DMS114 treated with DMSO at 0.1 percent for 48 hours (cell line): ENCODE measurements around the gene PCDHGA9.
"Not testable (repeated sequence)": the region's sequence is repeated elsewhere in the genome, so short reads cannot be mapped to it uniquely, and the experiment has no call there.

Experiments
- DNase-seq: peaks from one replicate; lab custom pipeline; 2025; ENCODE audit not compliant: unreplicated experiment; lab: John Stamatoyannopoulos, UW

Gene PCDHGA9

DNA sequence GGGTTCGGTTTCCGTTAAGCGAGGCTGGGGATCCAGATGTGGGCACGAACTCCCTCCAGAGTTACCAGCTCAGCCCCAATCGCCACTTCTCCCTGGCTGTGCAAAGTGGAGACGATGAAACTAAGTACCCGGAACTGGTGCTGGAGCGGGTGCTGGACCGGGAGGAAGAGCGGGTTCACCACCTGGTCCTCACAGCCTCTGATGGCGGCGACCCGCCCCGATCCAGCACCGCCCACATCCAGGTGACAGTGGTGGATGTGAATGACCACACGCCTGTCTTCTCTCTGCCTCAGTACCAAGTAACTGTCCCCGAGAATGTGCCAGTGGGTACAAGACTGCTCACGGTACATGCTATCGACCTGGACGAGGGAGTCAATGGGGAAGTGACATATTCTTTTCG, 19.2 kb upstream of the PCDHGA9 start:
- DNase-seq, result no peak

DNA sequence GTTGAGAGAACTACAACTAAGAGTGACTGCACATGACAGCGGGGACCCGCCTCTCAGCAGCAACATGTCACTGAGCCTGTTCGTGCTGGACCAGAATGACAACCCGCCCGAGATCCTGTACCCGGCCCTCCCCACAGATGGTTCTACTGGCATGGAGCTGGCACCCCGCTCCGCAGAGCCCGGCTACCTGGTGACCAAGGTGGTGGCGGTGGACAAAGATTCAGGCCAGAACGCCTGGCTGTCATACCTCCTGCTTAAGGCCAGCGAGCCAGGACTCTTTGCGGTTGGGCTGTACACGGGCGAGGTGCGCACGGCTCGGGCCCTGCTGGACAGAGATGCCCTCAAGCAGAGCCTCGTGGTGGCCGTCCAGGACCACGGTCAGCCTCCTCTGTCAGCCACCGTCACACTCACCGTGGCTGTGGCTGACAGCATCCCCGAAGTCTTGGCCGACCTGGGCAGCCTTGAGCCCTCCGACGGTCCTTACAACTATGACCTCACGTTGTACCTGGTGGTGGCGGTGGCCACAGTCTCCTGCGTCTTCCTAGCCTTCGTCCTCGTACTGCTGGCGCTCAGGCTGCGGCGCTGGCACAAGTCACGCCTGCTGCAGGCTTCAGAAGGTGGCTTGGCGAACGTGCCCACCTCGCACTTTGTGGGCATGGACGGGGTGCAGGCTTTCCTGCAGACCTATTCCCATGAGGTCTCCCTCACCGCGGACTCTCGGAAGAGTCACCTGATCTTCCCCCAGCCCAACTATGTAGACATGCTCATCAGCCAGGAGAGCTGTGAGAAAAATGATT, 17.9 kb upstream of the PCDHGA9 start:
- no peak for DNase-seq

DNA sequence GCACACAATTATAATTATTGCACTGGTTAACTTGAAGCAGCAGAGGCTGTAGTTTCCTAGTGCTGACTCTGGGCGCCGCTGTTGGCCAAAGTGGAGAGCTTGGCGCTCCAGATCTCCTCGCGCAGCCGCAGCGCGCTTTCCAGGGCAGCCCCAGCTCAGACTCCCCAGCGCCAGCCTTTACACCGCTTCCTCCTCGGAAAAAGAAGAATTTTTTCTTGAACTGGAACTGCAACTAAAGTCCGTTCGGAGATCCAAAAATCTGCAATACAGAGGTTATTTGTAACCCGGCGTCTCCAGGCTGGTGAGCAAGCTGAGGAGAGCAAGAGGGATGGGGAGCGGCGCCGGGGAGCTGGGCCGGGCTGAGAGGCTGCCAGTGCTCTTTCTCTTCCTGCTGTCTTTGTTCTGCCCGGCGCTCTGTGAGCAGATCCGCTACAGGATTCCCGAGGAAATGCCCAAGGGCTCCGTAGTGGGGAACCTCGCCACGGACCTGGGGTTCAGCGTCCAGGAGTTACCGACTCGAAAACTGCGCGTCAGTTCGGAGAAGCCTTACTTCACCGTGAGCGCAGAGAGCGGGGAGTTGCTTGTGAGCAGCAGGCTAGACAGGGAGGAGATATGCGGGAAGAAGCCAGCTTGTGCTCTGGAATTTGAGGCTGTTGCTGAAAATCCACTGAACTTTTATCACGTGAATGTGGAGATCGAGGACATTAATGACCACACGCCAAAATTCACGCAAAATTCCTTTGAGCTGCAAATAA, 14.8 kb upstream of the PCDHGA9 start, which contains the start of gene PCDHGB4:
PCDHGB4 (plus strand) TSS at position 142 of the 755 bp plus-strand sequence; CDS start at position 329, 187 bp downstream.
- DNase-seq, result not testable (repeated sequence)

DNA sequence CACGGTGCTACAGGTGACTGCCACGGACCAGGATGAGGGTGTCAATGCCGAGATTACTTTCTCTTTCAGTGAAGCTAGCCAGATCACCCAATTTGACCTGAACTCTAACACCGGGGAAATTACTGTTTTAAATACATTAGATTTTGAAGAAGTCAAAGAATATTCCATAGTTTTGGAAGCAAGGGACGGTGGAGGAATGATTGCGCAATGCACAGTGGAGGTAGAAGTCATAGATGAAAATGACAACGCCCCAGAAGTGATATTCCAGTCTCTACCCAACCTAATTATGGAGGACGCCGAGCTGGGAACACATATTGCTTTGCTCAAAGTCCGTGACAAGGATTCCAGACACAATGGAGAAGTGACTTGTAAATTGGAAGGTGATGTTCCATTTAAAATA, 13.9 kb upstream of the PCDHGA9 start:
- no peak for DNase-seq

DNA sequence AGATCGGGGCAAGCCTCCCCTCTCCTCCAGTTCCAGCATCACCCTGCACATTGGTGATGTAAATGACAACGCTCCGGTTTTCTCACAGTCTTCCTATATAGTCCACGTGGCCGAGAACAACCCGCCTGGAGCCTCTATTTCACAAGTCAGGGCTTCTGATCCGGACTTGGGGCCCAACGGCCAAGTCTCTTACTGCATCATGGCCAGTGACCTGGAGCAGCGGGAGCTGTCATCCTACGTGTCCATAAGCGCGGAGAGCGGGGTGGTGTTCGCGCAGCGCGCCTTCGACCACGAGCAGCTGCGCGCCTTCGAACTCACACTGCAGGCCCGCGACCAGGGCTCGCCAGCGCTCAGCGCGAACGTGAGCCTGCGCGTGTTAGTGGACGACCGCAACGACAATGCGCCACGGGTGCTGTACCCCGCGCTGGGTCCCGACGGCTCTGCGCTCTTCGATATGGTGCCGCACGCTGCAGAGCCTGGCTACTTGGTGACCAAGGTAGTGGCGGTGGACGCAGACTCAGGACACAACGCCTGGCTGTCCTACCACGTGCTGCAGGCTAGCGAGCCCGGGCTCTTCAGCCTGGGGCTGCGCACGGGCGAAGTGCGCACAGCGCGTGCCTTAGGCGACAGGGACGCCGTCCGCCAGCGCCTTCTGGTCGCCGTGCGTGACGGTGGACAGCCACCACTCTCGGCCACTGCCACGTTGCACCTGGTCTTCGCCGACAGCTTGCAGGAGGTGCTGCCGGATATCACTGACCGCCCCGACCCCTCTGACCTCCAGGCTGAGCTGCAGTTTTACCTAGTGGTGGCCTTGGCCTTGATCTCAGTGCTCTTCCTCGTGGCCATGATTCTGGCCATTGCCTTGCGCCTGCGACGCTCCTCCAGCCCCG, 13.2 kb upstream of the PCDHGA9 start:
- DNase-seq, result no peak

DNA sequence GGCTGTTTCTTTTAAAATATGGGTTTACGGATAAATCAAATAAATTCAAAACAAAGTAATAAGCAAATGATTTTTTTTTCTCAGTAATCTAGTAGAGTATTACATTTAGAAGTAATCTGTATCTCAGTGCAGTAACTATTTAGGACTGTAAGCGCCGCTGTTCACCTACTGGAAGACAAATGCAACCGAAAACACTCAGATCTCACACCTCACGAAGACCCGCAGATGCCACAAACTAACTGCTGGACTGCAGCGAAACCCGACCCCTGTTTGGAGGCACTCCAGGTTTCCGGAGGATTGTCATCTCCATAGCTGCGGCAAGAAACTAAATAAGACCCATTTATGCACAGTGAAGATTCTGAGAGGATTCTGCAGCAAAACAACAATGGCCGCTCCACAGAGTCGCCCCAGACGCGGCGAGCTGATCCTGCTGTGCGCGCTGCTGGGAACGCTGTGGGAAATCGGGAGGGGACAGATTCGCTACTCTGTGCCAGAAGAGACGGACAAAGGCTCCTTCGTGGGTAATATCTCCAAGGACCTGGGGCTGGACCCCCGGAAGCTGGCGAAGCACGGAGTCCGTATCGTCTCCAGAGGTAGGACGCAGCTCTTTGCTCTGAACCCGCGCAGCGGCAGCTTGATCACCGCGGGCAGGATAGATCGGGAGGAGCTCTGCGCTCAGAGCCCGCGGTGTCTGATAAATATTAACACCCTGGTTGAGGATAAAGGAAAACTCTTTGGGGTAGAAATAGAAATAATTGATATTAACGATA, 10.0 kb upstream of the PCDHGA9 start, which contains the start of gene PCDHGA8:
PCDHGA8 (plus strand) TSS at position 205 of the 770 bp plus-strand sequence; CDS start at position 386, 181 bp downstream.
- DNase-seq, result no peak

DNA sequence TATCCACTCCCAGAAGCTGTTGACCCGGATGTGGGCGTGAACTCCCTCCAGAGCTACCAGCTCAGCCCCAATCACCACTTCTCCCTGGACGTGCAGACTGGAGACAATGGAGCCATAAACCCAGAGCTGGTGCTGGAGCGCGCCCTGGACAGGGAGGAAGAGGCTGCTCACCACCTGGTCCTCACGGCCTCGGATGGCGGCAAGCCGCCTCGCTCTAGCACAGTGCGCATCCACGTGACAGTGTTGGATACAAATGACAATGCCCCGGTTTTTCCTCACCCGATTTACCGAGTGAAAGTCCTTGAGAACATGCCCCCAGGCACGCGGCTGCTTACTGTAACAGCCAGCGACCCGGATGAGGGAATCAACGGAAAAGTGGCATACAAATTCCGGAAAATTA, 9.3 kb upstream of the PCDHGA9 start:
- no peak for DNase-seq

DNA sequence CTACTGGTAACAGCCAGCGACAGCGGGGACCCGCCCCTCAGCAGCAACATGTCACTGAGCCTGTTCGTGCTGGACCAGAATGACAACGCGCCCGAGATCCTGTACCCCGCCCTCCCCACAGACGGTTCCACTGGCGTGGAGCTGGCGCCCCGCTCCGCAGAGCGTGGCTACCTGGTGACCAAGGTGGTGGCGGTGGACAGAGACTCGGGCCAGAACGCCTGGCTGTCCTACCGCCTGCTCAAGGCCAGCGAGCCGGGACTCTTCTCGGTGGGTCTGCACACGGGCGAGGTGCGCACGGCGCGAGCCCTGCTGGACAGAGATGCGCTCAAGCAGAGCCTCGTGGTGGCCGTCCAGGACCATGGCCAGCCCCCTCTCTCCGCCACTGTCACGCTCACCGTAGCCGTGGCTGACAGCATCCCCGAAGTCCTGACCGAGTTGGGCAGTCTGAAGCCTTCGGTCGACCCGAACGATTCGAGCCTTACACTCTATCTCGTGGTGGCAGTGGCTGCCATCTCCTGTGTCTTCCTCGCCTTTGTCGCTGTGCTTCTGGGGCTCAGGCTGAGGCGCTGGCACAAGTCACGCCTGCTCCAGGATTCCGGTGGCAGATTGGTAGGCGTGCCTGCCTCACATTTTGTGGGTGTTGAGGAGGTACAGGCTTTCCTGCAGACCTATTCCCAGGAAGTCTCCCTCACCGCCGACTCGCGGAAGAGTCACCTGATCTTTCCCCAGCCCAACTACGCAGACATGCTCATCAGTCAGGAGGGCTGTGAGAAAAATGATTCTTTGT, 8.0 kb upstream of the PCDHGA9 start:
- not testable (repeated sequence) for DNase-seq

DNA sequence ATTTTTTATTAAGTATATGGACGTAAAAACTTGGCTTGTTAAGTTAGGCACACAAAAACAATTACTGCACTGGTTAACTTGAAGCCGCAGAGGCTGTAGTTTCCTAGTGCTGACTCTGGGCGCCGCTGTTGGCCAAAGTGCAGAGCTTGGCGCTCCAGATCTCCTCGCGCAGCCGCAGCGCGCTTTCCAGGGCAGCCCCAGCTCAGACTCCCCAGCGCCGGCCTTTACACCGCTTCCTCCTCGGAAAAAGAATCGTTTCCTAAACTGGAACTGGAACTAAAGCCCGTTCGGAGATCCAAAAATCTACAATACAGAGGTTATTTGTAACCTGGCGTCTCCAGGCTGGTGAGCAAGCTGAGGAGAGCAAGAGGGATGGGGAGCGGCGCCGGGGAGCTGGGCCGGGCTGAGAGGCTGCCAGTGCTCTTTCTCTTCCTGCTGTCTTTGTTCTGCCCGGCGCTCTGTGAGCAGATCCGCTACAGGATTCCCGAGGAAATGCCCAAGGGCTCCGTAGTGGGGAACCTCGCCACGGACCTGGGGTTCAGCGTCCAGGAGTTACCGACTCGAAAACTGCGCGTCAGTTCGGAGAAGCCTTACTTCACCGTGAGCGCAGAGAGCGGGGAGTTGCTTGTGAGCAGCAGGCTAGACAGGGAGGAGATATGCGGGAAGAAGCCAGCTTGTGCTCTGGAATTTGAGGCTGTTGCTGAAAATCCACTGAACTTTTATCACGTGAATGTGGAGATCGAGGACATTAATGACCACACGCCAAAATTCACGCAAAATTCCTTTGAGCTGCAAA, 4.6 kb upstream of the PCDHGA9 start, which contains the start of gene PCDHGB5:
PCDHGB5 (plus strand) TSS at position 192 of the 796 bp plus-strand sequence; CDS start at position 373, 181 bp downstream.
- DNase-seq, result not testable (repeated sequence)

DNA sequence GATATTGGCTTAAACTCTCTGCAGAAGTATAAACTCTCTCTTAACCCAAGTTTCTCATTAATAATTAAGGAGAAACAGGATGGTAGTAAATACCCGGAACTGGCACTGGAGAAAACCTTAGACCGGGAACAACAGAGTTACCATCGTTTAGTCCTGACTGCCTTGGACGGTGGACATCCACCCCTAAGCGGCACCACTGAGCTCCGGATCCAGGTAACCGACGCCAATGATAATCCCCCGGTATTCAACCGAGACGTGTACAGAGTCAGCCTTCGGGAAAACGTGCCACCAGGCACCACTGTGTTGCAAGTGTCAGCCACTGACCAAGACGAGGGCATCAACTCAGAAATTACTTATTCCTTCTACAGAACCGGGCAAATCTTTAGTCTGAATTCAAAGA, 4.0 kb upstream of the PCDHGA9 start:
- DNase-seq, result no peak

DNA sequence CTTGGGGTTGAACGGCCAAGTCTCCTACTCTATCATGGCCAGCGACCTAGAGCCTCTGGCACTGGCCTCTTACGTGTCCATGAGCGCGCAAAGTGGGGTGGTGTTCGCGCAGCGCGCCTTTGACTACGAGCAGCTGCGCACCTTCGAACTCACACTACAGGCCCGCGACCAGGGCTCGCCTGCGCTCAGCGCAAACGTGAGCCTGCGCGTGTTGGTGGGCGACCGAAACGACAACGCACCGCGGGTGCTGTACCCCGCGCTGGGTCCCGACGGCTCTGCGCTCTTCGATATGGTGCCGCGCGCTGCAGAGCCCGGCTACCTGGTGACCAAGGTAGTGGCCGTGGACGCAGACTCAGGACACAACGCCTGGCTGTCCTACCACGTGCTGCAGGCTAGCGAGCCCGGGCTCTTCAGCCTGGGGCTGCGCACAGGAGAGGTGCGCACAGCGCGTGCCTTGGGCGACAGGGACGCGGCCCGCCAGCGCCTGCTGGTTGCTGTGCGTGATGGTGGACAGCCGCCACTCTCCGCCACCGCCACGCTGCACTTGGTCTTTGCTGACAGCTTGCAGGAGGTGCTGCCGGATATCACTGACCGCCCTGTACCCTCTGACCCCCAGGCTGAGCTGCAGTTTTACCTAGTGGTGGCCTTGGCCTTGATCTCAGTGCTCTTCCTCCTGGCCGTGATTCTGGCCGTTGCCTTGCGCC, 2.9 kb upstream of the PCDHGA9 start:
- no peak for DNase-seq

DNA sequence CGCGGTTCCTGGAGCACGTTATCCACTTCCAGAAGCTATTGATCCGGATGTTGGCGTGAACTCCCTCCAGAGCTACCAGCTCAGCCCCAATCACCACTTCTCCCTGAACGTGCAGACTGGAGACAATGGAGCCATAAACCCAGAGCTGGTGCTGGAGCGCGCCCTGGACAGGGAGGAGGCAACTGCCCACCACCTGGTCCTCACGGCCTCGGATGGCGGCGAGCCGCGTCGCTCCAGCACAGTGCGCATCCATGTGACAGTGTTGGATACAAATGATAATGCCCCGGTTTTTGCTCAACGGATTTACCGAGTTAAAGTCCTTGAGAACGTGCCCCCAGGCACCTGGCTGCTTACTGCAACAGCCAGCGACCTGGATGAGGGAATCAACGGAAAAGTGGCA, 809 bp downstream of the PCDHGA9 start:
- no peak for DNase-seq

DNA sequence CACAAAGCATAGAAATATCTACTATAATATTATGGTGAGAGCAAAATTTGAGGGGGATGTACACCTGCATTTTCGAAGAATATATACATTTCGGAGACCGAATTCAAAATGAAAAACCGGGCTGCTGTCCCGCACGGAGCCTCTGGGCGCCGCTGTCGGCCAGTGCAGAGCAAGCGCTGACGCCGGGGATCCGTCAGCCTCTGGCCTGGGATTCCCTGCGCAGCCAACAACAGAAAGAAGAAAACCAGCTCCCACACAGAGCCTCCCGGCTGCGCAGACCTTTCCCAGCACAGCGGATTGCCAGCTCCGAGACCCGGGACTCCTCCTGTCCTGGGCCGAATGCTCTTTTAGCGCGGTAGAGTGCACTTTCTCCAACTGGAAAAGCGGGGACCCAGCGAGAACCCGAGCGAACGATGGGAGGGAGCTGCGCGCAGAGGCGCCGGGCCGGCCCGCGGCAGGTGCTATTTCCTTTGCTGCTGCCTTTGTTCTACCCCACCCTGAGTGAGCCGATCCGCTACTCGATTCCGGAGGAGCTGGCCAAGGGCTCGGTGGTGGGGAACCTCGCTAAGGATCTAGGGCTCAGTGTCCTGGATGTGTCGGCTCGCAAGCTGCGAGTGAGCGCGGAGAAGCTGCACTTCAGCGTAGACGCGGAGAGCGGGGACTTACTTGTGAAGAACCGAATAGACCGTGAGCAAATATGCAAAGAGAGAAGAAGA, 5.4 kb downstream of the PCDHGA9 start, which contains the start of gene PCDHGB6:
PCDHGB6 (plus strand) TSS at position 232 of the 716 bp plus-strand sequence; CDS start at position 414, 182 bp downstream.
- DNase-seq, result not testable (repeated sequence)

DNA sequence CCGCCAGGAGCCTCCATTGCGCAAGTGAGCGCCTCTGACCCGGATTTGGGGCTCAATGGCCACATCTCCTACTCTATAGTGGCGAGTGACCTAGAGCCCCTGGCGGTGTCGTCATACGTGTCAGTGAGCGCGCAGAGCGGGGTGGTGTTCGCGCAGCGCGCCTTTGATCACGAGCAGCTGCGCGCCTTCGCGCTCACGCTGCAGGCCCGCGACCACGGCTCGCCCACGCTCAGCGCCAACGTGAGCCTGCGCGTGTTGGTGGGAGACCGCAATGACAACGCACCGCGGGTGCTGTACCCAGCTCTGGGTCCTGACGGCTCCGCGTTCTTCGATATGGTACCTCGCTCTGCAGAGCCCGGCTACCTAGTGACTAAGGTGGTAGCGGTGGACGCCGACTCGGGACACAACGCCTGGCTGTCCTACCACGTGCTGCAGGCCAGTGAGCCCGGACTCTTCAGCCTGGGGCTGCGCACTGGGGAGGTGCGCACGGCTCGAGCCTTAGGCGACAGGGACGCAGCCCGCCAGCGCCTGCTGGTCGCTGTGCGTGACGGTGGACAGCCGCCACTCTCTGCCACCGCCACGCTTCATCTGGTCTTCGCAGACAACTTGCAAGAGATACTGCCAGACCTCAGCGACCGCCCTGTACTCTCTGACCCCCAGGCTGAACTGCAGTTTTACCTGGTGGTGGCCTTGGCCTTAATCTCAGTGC, 7.2 kb downstream of the PCDHGA9 start:
- DNase-seq, result no peak

DNA sequence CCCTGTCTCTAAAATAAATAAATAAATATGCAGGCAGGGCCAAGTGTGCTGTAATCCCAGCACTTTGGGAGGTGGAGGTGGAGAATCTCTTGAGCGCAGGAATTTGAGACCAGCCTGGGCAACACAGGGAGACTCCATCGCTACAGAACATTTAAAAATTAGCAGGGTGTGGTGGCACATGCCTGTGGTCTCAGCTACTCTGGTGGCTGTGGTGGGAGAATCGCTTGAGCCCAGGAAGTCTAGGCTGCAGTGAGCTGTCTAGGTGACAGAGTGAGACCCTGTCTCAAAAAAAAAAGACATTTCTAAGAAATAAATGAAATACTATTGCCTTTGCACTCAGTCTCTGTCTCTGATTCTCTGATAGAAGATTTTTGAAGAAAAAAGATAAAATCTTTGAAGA, 9.0 kb downstream of the PCDHGA9 start:
- DNase-seq, result no peak

DNA sequence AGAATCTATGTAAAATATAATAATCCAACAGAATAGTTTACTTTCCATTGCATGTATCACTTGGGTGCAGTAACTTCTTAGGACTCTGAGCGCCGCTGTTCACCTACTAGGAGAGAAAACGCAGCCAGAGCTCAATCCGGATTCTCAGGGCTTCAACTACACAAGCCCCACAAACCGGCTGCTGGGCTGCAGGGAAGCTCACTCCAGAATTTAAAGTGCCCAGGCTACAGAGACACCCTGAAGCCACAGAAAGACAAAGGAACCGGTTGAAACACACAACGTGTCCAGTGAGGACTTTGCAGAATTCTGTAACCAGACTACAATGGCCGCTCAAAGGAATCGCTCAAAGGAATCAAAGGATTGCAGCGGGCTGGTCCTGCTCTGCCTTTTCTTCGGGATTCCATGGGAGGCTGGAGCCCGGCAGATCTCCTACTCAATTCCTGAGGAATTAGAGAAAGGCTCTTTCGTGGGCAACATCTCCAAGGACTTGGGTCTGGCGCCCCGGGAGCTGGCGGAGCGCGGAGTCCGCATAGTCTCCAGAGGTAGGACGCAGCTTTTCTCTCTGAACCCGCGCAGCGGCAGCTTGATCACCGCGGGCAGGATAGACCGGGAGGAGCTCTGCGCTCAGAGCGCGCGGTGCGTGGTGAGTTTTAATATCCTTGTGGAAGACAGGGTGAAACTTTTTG, 10.4 kb downstream of the PCDHGA9 start, which contains the start of gene PCDHGA10:
PCDHGA10 (plus strand) TSS at position 134 of the 686 bp plus-strand sequence; CDS start at position 323, 189 bp downstream.
- no peak for DNase-seq
